GM19463 (cell line): ENCODE measurements around the gene CEP112.
"Not testable (repeated sequence)": the region's sequence is repeated elsewhere in the genome, so short reads cannot be mapped to it uniquely, and the experiment has no call there.

Source experiments
- ATAC-seq: cut with Tn5 transposase; IDR thresholded peaks from one replicate; pipeline ENCODE4 v1.9.1; 2021; ENCODE audit warnings: mild to moderate bottlenecking, moderate library complexity; ENCODE audit not compliant: unreplicated experiment

The CEP112 gene

DNA sequence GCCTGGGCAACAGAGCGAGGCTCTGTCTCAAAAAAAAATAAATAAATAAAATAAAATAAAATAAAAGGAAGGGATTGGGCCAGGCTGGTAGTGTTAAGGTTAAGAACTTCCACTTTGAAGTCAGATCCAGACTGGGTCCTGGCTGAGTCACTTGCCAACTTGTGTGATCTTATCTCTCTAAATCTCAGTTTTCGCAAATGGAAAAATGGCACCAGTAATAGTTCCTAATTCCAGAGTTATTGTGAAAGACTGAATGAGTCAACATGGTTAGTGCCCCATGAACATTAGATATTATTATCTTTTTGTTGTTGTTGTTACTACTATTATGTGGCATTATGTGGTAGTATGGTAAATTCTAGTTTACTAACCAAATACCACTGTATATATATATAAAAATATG lies 442.5 kb downstream of the CEP112 start:
- no peak for ATAC-seq

DNA sequence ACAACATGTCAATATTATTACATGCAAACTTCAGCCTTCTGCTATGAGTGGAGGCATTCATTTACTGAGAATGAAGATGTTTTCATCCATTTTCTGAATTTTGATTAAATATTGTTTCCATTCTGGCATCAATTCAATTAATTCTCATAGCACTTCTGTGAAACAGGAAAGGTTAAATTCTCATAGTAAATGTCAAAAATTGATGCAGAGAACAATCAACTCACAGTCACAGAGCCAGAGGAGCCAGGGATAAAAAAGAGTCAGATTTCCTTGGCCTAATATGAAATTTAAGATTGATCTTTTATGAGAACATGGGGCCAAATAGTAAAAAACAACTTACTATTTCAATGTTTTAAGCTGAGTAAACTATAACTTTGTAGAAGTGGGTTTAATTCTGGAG lies 446.7 kb downstream of the CEP112 start:
- ATAC-seq, result no peak

DNA sequence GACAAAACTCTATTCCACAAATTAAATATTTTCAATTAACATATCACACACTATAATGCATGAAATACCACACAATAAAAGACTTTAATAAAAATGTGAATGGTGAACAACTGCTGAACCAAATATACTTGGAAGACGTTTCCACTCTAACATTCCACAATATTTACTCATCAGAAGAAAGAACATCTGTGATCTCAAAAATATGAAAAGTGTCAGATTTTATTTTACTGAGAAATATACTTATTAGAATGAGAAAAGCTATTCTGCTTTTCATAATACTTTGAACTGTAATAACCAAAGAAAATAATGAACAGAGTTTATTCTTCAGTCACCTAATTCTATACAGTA lies 448.7 kb downstream of the CEP112 start:
- no peak for ATAC-seq

DNA sequence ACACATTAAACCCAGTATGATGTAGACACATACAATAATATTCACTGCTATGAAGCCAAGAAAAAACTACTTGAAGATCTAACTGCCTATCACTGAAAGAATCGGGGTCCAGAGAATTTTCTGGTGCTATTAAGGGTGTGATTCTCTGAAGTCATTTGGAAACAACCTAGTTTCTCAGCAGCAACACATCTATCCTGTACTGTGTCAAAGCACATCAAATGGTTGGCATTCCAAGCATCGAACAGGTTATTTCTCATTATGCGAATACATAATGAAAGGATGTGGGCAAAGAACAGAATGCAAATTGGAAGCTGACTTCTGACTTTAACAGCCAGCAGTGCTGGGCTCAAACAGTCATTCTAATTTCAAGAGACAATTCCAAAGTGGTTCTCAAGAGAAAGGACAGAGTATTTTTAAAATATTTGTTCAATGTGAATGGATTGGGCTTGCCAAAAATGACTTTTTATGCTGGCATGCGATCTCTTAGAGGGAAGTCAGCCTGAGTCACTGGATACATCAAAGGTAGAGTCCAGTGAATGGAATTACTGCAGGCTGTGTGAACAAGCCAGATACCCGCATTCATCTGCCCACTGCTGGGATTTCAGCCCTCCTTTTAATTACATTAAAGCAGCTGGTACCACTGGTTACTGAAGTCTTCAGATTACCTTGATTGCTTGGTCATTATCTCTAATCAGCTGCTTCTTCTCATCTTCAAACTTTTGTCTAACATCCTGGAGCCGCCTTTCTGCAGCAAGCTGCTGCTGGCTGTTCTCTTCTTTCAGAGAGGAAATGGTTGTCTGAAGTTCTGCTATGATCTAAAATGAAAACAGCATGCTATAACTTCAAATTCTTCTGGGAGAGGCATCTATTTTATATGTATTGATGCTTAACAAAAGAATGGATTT lies 449.3 kb downstream of the CEP112 start:
- no peak for ATAC-seq

DNA sequence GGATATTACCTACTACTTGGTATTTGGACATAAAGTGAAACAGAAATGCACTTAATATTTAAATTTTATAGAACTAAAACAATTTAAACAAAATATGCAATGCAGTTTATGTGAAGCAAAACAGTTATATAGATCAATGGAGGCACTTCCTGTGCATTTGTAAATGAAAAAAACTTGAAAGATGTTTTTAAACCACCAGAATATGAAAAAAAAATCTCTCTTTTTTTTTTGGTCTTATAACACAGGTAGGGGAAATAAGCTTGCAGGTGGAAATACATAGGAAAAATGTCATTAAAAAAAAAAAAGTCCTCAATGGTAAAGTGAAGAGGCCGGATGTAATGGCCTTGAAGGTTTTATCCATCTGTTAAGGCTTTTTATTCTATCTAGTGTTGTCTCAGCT lies 450.2 kb downstream of the CEP112 start:
- no peak for ATAC-seq

DNA sequence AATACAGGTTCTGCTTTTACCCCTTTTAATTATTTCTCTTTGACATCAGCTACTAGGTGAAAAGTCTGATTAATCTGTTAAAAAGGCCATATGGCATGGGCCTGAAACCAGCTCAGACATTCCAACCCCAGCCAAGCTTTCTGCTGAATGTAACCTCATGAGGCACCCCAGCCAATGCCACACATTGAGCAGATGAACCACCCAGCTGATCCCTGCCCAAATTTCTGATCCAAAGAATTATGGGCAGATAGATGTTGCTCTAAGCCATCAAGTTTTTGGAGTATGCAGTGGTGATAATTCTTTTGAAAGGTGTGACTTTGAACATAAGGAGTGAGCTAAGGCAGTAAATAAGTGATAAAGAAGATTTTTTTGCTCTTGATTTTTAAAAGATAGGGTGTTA lies 452.9 kb downstream of the CEP112 start:
- no peak for ATAC-seq

DNA sequence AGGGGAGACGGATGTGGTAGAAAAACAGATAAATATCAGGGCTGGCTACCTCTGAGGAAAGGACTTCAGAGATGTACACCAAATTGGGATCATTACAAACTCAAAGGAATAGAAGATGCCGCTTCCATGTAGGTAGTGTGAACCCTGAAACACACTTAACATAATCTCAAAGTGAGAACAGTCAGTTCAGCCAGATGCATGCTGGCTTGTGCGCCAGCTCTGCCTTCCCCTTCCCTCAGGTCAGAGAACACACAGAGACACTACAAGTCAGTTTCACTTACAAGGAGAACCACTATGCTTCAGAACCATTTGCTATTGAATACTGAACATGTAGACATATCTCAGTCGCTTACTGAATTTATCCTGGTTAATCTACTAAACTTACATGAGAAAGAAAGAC lies 454.5 kb downstream of the CEP112 start:
- ATAC-seq, result no peak

DNA sequence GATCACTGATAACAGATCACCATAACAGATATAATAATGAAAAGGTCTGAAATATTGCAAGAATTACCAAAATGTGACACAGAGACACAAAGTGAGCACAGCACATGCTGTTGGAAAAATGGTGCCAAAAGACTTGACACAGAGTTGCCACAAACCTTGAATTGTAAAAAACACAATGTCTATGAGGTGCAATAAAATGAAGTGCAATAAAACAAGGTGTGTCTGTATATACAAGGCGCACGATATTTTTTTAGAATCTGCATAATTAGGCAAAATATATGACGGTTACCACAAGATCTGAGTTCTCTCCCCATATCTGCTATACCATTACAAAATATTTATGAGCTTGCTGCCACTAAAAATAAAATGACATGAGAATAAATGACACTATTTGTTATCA lies 458.6 kb downstream of the CEP112 start:
- no peak for ATAC-seq

DNA sequence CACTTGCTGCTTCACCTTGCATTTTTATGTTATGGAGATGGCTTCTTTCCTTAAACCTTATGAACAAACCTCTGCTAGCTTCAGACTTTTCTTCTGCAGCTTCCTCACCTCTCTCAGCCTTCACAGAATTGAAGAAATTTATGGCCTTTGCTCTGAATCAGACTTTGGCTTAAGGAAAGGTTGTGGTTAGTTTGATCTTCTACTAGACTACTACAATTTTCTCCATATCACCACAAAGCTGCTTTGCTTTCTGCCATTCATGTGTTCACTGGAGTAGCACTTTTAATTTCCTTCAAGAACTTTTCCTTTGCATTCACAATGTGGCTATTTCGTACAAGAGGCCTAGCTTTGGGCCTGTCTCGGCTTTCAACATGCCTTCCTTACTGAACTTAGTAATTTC lies 459.3 kb downstream of the CEP112 start:
- not testable (repeated sequence) for ATAC-seq

DNA sequence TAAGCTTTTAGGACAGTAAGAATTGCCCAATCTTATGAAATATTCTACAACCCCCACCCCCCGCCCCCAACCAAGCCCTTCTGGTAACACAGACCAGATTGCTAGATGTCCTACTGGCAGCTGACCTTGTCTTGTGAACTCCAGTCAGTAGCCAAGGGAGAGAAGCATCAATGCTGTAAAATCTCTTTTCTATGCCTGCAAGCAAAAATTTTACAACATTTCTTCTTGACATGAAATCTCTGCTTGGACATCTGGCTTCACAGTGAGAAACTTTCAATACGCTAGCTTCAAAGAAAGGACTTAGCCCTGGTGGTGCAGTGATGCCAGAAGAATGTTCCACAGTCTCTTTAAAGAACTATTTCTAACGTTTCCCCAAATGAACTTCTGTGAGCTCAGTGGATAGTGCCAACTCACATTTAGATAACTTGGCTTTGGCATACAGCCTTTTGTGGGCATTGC lies 461.2 kb downstream of the CEP112 start:
- ATAC-seq, result no peak

DNA sequence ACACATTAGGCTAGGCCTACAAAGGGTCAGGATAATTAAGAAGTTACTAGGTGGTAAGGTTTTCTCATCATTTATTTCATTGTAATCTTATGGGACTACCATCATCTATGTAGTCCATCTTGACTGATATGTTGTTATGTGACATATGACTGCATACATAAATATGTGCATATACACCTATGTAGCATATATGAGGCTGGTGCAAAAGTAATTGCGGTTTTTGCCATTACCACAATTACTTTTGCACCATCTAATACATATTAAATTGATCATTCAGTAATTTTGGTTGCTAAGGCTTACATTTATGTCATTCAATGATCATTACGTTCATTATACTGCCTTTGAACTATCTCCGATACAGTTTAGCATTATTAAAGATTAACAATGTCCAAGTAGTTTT lies 462.7 kb downstream of the CEP112 start:
- ATAC-seq, result no peak

DNA sequence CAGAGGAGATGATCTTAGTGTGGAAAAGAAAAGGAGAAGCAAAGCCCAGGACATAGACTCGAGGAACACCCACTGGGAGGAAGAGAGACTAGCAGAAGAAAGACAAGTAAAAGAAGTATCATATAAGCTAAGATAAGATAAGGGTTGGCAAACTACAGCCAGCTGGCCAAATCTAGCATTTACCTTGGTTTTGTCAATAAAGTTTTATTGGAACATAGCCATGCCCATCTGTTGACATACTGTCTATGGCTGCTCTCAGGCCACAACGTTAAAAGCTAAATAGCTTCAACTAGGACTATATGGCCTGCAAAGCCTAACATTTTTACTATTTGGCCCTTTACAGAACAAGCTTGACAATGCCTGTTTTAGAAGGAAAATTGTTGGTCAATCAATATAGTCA lies 464.1 kb downstream of the CEP112 start:
- ATAC-seq, result no peak

DNA sequence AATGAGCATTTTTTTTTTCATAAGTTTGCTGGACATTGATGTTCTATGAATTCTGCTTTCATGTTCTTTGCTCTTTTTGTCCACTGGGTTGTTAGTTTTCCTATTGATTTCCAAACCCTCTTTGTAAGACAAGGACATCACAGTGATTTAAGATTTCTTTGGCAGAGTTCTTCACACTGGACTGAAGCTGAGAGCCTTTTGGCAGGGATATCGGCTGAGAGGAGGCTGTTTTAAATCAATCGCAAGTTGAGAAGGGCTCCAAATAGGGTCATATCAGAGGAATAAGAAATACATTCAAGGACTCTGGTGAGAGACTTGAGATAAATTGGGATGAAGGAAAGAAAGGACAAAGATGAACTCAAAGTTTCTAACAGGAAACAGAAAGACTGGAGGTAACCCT lies 464.7 kb downstream of the CEP112 start:
- ATAC-seq, result no peak

DNA sequence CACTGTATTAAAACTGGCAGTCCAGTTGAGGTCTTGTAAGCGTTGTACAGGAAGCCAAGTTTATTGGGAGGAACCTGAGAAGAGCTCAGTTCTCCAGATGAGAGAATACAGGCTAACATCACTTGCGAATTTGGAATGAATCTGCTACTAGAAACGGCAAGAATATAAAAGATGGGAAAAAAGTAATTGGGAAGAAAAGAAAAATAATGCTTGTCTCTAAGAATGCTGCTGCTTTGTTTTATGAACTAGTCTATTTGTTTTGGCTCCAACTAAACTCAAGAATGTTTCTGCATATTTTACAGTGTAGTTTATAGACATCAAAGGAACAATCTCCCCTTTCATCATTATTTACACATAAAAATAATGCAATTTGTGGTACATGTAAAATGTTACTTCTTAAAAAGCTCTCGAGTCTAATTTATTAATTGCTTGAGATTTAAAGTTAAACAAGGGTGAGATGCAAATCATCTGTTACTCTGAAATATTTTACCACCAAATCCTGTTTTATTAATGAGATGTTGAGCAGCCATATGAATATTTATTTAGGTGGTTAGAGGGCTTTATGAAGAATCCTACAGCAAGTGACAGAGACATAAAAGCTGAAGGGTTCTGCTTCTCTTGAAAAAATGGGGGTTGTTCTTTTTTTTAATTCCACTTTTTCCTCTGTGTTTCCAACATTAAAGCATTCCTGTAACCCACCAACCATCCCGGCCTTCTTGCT lies 468.3 kb downstream of the CEP112 start:
- no peak for ATAC-seq

DNA sequence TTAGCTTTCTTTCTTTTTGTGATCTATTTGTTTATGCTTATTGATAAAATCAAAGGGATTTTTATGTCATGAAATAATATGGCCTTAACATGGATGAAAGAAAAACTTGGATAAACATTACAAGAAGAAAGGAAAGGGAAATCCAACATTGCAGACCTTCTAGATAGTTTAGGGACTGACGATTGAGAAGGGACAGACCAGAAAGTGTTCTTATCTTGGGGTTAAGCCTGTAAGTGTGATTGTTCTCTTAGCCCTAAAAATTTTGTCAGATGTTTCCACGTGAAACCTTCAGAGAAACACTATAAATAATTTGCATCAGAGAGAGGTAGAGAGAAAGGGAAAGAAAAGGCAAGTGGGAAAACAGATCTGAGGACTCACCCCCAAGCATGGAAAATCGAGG lies 473.3 kb downstream of the CEP112 start:
- ATAC-seq, result no peak

DNA sequence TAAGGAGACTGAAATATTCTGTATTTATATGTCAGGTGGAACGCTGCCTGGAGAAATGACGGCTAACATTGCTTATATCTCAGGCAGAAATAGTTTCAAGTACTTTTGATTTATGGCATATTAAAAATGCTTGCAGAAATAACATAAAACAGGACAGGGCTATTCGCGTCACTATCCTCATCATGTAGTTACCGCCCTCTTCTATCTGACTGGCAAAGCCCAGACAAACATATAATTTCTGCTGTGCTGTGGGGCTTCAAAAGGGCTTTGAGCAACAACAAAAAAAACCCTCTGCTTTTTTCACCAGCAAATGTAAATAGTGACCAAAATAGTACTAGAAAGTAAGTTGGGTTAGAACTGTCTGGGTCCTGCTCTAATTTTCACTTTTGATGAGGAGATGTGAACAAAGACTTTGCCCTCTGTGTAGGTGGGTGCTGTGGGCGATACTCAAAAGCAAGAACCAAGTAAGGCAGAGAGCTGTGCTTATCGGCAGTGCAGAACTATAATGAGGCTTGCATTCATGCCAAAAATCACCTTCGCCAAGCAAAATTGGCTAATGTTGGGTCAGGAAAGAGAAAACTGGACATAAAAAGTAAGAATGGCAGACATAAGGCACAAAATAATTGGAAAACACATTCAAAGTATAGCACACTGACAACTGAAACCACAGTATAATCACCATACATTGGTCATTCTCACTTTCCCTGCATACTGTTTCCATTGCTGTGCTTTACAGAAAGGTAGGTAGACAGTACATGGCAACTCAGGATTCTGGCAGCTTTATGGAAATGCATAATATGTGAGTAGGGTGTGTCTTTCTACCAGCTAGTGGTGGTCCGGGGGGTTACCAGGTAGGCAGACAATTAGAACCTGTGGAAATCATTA lies 479.3 kb downstream of the CEP112 start:
- no peak for ATAC-seq

DNA sequence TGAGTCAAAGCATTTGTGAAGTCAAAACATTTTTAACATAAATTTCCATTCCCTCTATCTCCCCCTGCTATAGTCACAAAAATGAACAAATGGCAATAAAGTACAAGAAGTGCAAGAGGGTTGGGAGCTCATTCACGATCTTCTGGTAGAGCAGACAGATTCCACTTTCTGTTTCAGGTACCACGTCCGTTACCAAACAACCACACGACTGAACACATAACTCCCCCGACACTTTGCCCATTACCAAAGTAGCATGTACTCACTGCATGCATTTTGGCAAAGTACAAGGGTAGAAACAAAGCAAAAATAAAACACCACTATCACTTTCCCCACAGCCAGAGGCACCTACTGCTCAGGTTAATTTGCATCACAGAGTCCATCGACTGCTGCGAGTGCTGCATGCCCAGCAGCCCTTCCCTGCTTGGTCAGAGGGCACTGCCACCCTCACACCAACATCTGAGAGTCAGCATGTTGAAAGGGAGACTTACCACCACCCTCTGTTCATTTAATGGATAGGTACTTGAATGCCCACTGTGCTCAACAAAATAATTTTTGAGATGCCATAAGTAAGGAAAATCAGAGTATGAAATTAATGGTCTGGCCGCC lies 480.2 kb downstream of the CEP112 start:
- ATAC-seq, result no peak

DNA sequence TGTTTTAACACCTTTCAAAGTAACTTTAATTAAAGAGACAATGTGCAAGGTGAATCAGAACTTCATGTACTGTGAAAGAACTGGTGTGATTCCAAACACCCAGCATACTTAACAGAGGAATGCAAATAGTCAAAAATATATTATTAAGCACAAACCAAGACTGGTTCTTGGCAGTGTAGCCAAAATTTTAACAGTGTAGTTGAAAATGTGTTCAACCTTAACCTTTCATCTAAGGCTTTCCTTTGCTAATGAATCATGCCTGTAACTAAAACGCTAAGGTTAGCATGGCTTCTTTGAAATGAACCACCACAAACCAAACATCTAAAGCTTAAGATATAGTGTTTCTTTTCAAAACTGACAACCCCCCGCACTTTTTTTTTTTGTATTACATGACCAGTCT lies 484.2 kb downstream of the CEP112 start:
- no peak for ATAC-seq

DNA sequence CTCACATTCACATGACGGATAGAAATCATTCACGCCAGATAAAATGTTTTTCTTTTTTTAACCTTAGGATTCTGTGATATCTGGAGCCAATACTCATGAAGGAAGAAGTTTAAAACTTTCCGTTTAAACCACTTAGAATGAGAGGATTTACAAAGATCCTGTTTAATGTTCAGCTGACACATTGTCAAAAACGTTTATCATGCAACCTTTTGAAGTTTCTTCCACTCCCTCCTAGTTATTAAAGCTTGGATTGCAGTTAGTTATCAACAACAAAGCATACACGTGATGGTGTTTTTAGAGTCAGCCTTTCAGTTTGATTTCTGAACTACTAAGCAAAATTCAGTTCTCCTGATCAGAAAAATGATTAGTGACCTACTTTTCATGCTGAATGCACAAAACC lies 487.2 kb downstream of the CEP112 start:
- no peak for ATAC-seq

DNA sequence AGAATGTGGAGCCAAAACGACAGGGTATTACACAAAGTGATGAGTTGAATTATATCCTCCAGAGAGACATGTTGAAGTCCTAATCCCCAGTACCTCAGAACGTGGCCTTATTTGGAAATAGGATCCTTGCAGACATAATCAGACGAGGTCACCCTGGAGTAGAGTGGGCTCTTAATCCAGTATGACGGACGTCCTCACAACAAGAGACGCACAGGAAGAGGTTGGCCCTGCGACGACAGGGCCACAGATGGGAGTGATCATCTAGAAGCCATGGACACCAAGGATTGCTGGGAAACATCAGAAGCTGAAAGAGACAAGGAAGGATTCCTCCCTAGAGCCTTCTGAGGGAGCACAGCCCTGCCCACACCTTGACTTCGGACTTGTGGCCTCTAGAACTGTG lies 488.0 kb downstream of the CEP112 start:
- no peak for ATAC-seq

DNA sequence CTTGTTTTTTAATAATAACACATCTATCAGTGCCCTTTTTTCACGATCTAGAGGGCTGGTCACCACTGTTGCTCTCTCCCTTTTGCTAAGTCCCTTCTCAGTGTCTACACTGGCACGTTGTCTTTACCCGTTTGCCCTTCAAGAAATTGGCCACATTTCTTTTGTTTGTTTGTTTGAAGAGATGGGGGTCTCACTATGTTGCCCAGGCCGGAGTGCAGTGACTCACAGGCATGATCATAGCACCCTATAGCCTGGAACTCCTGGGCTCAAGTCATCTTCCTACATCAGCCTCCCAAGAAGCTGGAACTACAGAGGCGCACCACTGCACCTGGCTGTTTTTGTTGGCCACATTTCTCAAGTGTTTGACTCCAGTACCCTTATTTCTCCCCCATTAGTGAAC lies 492.5 kb downstream of the CEP112 start:
- ATAC-seq, result no peak
